Measurements from ENCODE around the gene ST6GALNAC3.

GRCh38 chr1:76593618-76594017, 519.1 kb downstream of the ST6GALNAC3 start:
- no peak for TF ChIP-seq CTCF (conservative IDR thresholded peaks at IDR 0.05; ENCODE audit: low read length)
- no peak for TF ChIP-seq EZH2phosphoT487 (IDR thresholded peaks at IDR 0.05; ENCODE audit: borderline replicate concordance, low read depth, low read length)

Measured in OCI-LY7 (cell line).